GM12874 (cell line): Measurements from ENCODE around the gene ECD.

Source experiments
- TF ChIP-seq, protein P1 (sequence below): IDR thresholded peaks from 2 replicates; pipeline ENCODE4 v1.5.1; 2011; ENCODE audit warnings: low read depth, mild to moderate bottlenecking, control low read depth, low read length, moderate library complexity; ENCODE audit not compliant: insufficient read depth

The ECD gene

DNA sequence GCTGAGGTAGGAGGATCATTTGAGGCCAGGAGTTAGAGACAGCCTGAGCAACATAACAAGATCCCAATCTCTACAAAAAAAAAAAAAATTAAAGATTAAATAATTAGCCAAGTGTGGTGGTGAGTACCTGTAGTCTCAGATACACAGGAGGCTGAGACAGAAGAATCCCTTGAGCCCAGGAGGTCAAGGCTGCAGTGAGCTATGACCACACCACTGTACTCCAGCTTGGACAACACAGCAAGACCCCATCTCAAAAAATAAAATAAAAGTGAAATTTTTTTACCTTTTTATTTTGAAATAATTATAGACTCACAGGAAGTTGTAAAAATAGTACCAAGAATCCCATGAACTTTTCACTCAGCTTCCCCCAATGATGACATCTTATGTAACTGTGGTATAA lies 5.1 kb upstream of the ECD start:
- TF ChIP-seq, protein P1, sequence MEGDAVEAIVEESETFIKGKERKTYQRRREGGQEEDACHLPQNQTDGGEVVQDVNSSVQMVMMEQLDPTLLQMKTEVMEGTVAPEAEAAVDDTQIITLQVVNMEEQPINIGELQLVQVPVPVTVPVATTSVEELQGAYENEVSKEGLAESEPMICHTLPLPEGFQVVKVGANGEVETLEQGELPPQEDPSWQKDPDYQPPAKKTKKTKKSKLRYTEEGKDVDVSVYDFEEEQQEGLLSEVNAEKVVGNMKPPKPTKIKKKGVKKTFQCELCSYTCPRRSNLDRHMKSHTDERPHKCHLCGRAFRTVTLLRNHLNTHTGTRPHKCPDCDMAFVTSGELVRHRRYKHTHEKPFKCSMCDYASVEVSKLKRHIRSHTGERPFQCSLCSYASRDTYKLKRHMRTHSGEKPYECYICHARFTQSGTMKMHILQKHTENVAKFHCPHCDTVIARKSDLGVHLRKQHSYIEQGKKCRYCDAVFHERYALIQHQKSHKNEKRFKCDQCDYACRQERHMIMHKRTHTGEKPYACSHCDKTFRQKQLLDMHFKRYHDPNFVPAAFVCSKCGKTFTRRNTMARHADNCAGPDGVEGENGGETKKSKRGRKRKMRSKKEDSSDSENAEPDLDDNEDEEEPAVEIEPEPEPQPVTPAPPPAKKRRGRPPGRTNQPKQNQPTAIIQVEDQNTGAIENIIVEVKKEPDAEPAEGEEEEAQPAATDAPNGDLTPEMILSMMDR = no peak

DNA sequence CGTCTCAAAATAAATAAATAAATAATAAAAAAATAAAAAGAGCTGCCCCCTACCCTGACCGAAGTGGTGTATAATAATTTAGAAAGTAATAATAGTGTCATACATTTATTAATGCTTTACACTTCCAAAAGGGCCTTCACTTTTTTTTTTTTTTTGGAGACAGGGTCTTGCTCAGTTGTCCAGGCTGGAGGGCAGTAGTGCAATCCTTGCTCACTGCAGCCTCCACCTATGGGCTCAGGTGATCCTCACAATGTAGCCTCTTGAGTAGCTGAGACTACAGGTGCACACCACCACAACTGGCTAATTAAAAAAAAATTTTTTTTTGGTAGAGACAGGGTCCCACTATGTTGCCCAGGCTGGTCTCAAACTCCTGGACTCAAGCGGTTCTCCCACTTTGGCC lies 1.5 kb upstream of the ECD start:
- TF ChIP-seq, protein P1 = no peak

GRCh38 chr10:73168465-73168803 lies 626 bp upstream of the ECD start:
- TF ChIP-seq, protein P1 = no peak

DNA sequence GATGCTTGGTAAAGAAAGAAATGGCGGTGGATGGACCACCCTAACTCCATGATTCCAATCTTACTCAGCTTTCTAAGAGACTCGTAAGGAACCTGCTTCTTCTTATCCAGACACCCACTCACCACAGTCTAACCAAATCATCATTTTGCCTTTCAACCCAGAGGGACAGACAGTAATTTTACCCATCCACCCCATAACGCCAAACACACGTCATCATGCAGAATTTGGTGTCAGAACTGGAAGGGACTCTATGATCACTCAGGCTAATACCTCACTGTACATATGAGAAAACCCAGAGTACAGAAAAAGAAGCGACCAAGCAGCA lies 388 bp downstream of the ECD start:
- TF ChIP-seq, protein P1 = no peak

- TF ChIP-seq, protein P1 = no peak
Measured at GRCh38 chr10:73166972-73167371, 836 bp downstream of the ECD start.

GRCh38 chr10:73163096-73163495 lies 4.7 kb downstream of the ECD start:
- TF ChIP-seq, protein P1 = no peak

- TF ChIP-seq, protein P1 = no peak
Measured at GRCh38 chr10:73161662-73162061, 6.1 kb downstream of the ECD start.

- TF ChIP-seq, protein P1 = no peak
Measured at GRCh38 chr10:73161079-73161478, 6.7 kb downstream of the ECD start.
